ENCODE results near the gene MRPS33. TPM values are rescaled to one million over a fixed set of nuclear protein-coding genes. Genes with fewer than 3 reads are reported as not detected.

The MRPS33 gene
- total and polyA plus RNA-seq, 2 of the 8 experiments (the other 6 are each of a cell fraction or from before 2014, with no cell fraction given) = 22.9 to 62.6 TPM

DNA sequence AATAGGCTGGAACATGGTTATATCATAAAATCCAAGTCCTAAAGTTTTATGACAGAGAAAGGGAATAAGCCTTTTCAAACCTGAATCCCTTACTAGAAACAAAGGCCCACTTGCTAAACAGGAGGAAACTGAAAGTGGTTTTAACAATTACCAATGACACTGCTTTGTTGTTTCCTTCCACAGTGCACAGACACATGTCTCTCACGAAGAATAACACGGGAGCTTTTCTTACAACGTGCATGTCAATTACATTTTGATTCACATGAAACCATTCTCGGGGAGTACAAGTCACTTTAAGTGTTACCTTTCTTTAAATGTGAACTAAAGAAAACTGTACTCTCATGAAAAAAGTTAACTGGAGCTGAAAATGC, 1.4 kb downstream of the MRPS33 start:
- WGBS, 2 experiments (ENCODE audit: extremely low coverage in 1 of 2, insufficient coverage in 1 of 2, insufficient read length in 1 of 2, insufficient replicate concordance in 2 of 2, low coverage in 1 of 2, low lambda C conversion rate in 2 of 2, missing lambda C conversion rate in 1 of 2) = 87% methylated on average over 4 of the region's 4 CpGs; no CpG with 5 or more reads in 1 of the 2 experiments
- no peaks in the 10 kb centered on the region; the same call in 1 of the 2 replicates for H3K79me1 ChIP-seq (ENCODE audit: low read depth, low read length)
- H3K27me3 ChIP-seq (replicated peaks in 1 of 4; ENCODE audit: control insufficient read depth in 3 of 4, extremely low read depth in 1 of 4, insufficient read depth in 3 of 4, low read length in 3 of 4) = no peaks in the 10 kb centered on the region
- no peak overlapping the region for H4K91ac ChIP-seq (replicated peaks; ENCODE audit: insufficient read length, low read length)
- peak overlapping the region; percentile 78 to 81; a peak in 2 of 4 replicates for H3K4me2 ChIP-seq (ENCODE audit: insufficient read depth in 1 of 2, low read depth in 2 of 2, low read length in 2 of 2)
- peaks cover 0 to 15% (median 6%) of the 10 kb centered on the region in 4 experiments; a peak in 3 of 8 replicates for H3K36me3 ChIP-seq (ENCODE audit: control insufficient read depth in 2 of 4, insufficient read depth in 4 of 4, low read length in 3 of 4)
- peak overlapping the region in 1 of 4 experiments; percentile 72; a peak in 2 of 8 replicates for H3K4me3 ChIP-seq (ENCODE audit: extremely low read depth in 1 of 4, insufficient read depth in 2 of 4, low read depth in 3 of 4, low read length in 4 of 4)
- peaks cover 0 to 21% of the 10 kb centered on the region in 2 experiments; a peak in 3 of 4 replicates for H3K79me2 ChIP-seq (ENCODE audit: control insufficient read depth in 1 of 2, insufficient read depth in 2 of 2, low read length in 2 of 2)
- no peak overlapping the region for H3K4ac ChIP-seq (replicated peaks; ENCODE audit: insufficient read length, low read depth, low read length)
- no peak for TF ChIP-seq KDM5A (IDR thresholded peaks at IDR 0.05; ENCODE audit: low read length)
- peaks cover 0 to 1% of the 10 kb centered on the region in 2 experiments for H4K20me1 ChIP-seq (replicated peaks in 1 of 2; ENCODE audit: control insufficient read depth in 1 of 2, insufficient read depth in 2 of 2, low read length in 2 of 2)
- no peak overlapping the region for H3K14ac ChIP-seq (ENCODE audit: insufficient read length)
- no peak for DNase-seq (ENCODE audit: low read depth in 1 of 2, low spot score in 2 of 2)
- H2AK5ac ChIP-seq (ENCODE audit: low read depth, low read length) = no peak overlapping the region
- H2BK12ac ChIP-seq (ENCODE audit: low read depth, low read length) = no peak overlapping the region
- no peak overlapping the region for H3K9ac ChIP-seq (replicated peaks in 1 of 4; ENCODE audit: extremely low read depth in 1 of 4, low read depth in 3 of 4, low read length in 3 of 4)
- H3K23me2 ChIP-seq (ENCODE audit: low read depth, low read length) = no peaks in the 10 kb centered on the region
- H3K56ac ChIP-seq (replicated peaks; ENCODE audit: insufficient read length, low read depth, low read length) = no peak overlapping the region
- H4K5ac ChIP-seq (ENCODE audit: insufficient read length, low read depth, low read length) = no peak overlapping the region
- no peak overlapping the region for H3K27ac ChIP-seq (ENCODE audit: low read depth, low read length)
- no peak overlapping the region for H2BK120ac ChIP-seq (replicated peaks; ENCODE audit: low read depth, low read length)
- H2BK15ac ChIP-seq (ENCODE audit: low read length) = no peak overlapping the region
- H3K23ac ChIP-seq (ENCODE audit: insufficient read length) = no peak overlapping the region
- no peak overlapping the region for H2AFZ ChIP-seq (ENCODE audit: low read length)
- no peak overlapping the region for H2BK5ac ChIP-seq (ENCODE audit: low read depth, low read length)
- H4K8ac ChIP-seq (ENCODE audit: extremely low read depth, insufficient read depth, low read length) = no peak overlapping the region
- no peak overlapping the region for H3K18ac ChIP-seq (ENCODE audit: extremely low read depth, low read length)
- FAIRE-seq = no peak
- ChIA-PET CTCF (ENCODE audit: partially characterized antibody) (interaction anchor here (0.7 to 5.1 kb wide), 12 partner anchors 9 to 357 kb away, joined by 3 to 39 read pairs (median 3); no protein-coding TSS in a partner anchor), POLR2A (ENCODE audit: partially characterized antibody) (interaction anchor here (0.6 to 3.0 kb wide), 6 partner anchors 19 to 1296 kb away, joined by 3 to 19 read pairs (median 4); partner anchors contain the start of gene TMEM178B)
- H3K9me3 ChIP-seq (ENCODE audit: insufficient read depth in 2 of 2, low read depth in 1 of 2, low read length in 1 of 2) = no peaks in the 10 kb centered on the region
- no peaks in the 10 kb centered on the region; a peak in 1 of 7 replicates for H3K4me1 ChIP-seq (replicated peaks in 1 of 4; ENCODE audit: control insufficient read depth in 3 of 4, insufficient read depth in 4 of 4, low read length in 3 of 4)
- no peak overlapping the region for H2BK20ac ChIP-seq (ENCODE audit: low read length)

Data from H1 (cell line).